ENCODE results near the gene UBE2I. TPM values are rescaled to one million over a fixed set of nuclear protein-coding genes. Genes with fewer than 3 reads are reported as not detected.

UBE2I gene
- total RNA-seq, 4 donors from 2014 or later = 25.9 to 133 (median 63.0) TPM

DNA sequence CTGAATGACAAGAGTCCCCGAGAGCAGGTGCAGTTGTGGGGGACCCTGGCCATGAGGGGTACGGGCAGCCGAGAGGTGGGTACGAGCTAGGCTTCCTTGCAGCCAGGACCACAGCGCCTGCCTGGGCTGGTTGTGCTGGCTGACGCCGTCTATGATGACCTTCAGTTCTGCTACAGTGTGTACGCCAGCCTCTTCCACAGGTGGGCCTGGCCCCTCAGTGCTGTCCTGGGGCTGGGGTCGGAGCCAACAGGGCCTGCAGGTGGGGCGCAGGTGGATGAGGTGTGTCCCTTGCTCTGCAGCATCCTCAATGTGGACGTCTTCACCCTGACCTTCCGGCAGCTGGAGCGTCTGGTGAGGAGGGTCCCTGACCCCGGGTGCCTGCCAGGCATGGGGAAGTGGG lies 35.1 kb downstream of the UBE2I start:
- H3K36me3 ChIP-seq = no peaks in the 10 kb centered on the region
- no peak for DNase-seq
- H3K9me3 ChIP-seq = no peaks in the 10 kb centered on the region
- TF ChIP-seq CTCF (IDR thresholded peaks at IDR 0.05) = no peak
- no peak for TF ChIP-seq POLR2A (IDR thresholded peaks at IDR 0.05)
- H3K27ac ChIP-seq = no peak overlapping the region
- H3K27me3 ChIP-seq = peaks cover 0 to 3% of the 10 kb centered on the region in 2 donors
- no peak overlapping the region for H3K4me3 ChIP-seq
- intact Hi-C loops (cut with DNase I; ENCODE audit: low total_unique reads) = no loop called here
- H3K4me1 ChIP-seq = no peaks in the 10 kb centered on the region

DNA sequence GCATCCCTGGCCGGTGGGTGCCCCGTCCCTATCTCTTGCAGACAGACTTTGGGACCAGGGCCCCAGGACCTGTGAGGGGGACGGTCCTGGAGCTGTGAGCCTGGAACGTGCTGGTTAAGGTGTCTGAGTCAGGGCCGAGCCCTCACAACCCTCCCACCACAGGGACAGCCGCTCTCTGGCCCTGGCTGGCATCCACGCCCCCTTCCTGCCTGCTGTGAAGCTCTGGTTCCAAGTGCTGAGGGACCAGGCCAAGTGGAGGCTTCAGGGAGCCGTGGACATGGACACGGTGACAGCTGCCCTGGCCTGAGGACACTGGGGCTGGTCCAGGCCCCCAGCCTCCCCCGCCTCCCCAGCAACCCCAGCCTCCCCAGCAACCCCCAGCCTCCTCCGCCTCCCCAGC lies 35.7 kb downstream of the UBE2I start:
- Histone ChIP-seq H3K4me3 (no peak overlapping the region), H3K36me3 (no peaks in the 10 kb centered on the region)
- no peak for TF ChIP-seq POLR2A (IDR thresholded peaks at IDR 0.05)
- no peak for TF ChIP-seq CTCF (IDR thresholded peaks at IDR 0.05)

GRCh38 chr16:1345651-1346421 lies 36.4 kb downstream of the UBE2I start:
- no peak overlapping the region for H3K27ac ChIP-seq
- H3K27me3 ChIP-seq = peaks cover 0 to 3% of the 10 kb centered on the region in 2 donors
- no peak for DNase-seq
- no peak for TF ChIP-seq POLR2A (IDR thresholded peaks at IDR 0.05)
- no peak for TF ChIP-seq CTCF (IDR thresholded peaks at IDR 0.05)
- H3K9me3 ChIP-seq = no peaks in the 10 kb centered on the region
- no peaks in the 10 kb centered on the region for H3K36me3 ChIP-seq
- peaks cover 0 to 5% of the 10 kb centered on the region in 2 donors for H3K4me1 ChIP-seq
- no peak overlapping the region for H3K4me3 ChIP-seq
- intact Hi-C loops (cut with DNase I; ENCODE audit: low total_unique reads) = no loop called here

More for the DNA sequence above, 35.7 kb downstream of the UBE2I start:
- H3K4me1 ChIP-seq = no peaks in the 10 kb centered on the region
- DNase-seq = no peak
- peaks cover 0 to 3% of the 10 kb centered on the region in 2 donors for H3K27me3 ChIP-seq
- intact Hi-C loops (cut with DNase I; ENCODE audit: low total_unique reads) = no loop called here
- H3K9me3 ChIP-seq = no peaks in the 10 kb centered on the region
- no peak overlapping the region for H3K27ac ChIP-seq

DNA sequence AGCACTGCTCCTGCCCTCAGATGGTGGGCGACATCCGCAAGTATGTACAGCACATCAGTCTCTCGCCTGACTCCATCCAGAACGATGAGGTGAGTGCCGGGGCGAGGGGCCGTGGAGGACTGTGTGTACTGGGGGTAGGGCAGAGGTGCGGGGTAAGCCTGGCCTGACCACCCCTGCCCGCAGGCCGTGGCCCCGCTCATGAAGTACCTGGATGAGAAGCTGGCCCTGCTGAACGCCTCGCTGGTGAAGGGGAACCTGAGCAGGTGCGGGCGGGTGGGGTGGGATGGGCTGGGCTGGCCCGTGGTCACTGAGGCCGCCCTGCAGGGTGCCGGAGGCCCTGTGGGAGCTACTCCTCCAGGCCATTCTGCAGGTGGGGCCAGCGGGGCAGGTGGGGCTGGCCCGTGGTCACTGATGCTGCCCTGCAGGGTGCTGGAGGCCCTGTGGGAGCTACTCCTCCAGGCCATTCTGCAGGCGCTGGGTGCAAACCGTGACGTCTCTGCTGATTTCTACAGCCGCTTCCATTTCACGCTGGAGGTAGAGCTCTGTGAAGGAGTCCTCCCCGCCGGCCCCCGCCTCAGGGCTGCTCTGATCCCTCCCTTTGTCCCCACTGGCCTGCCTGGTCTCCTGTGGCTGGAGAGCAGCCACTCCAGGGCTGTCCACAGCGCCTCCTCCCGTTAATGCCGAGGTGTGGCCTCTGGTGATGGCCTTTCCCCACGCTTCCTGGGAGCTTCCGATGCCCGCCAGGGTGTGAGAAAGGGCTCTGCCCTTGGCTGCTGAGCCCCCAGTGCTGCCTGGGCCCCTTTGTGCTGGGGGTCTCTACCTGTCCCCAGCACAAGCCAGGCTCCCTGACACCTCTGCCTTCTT lies 37.2 kb downstream of the UBE2I start:
- H3K27me3 ChIP-seq = peaks cover 0 to 3% of the 10 kb centered on the region in 2 donors
- intact Hi-C loops (cut with DNase I; ENCODE audit: low total_unique reads) = no loop called here
- H3K36me3 ChIP-seq = no peaks in the 10 kb centered on the region
- H3K27ac ChIP-seq = no peak overlapping the region
- DNase-seq = no peak
- H3K4me3 ChIP-seq = no peak overlapping the region
- no peak for TF ChIP-seq CTCF (IDR thresholded peaks at IDR 0.05)
- H3K4me1 ChIP-seq = peaks cover 0 to 9% of the 10 kb centered on the region in 2 donors
- H3K9me3 ChIP-seq = no peaks in the 10 kb centered on the region
